ENCODE measurements around the gene NDUFC1.
A peak's percentile ranks its signal among the peaks of the same experiment; 100 is the strongest.

Gene NDUFC1

DNA sequence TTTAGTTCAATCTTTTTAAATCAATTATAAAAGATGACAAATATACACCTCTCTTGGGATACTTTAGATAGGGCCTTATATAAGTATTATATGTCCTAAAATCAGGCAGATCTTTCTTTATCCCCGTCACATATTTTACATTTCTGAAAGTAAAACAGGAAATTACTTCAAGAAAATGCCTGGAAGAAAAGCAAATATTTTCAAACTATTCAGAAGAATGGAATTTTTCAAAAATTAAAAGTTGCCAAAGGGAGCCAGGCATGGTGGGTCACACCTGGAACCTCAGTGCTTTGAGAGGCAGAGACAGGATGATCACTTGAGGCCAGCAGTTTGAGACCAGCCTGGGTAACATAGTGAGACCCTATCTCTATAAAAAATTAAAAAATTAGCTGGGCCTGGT is 56.7 kb downstream of the NDUFC1 start:
- Histone ChIP-seq H3K27ac (peak overlapping the region in 1 of 2 donors; percentile 38), H3K4me3 (no peak overlapping the region)
- TF ChIP-seq, protein P1, sequence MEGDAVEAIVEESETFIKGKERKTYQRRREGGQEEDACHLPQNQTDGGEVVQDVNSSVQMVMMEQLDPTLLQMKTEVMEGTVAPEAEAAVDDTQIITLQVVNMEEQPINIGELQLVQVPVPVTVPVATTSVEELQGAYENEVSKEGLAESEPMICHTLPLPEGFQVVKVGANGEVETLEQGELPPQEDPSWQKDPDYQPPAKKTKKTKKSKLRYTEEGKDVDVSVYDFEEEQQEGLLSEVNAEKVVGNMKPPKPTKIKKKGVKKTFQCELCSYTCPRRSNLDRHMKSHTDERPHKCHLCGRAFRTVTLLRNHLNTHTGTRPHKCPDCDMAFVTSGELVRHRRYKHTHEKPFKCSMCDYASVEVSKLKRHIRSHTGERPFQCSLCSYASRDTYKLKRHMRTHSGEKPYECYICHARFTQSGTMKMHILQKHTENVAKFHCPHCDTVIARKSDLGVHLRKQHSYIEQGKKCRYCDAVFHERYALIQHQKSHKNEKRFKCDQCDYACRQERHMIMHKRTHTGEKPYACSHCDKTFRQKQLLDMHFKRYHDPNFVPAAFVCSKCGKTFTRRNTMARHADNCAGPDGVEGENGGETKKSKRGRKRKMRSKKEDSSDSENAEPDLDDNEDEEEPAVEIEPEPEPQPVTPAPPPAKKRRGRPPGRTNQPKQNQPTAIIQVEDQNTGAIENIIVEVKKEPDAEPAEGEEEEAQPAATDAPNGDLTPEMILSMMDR (IDR thresholded peaks at IDR 0.05): no peak
- DNase-seq (ENCODE audit: low spot score): no peak

DNA sequence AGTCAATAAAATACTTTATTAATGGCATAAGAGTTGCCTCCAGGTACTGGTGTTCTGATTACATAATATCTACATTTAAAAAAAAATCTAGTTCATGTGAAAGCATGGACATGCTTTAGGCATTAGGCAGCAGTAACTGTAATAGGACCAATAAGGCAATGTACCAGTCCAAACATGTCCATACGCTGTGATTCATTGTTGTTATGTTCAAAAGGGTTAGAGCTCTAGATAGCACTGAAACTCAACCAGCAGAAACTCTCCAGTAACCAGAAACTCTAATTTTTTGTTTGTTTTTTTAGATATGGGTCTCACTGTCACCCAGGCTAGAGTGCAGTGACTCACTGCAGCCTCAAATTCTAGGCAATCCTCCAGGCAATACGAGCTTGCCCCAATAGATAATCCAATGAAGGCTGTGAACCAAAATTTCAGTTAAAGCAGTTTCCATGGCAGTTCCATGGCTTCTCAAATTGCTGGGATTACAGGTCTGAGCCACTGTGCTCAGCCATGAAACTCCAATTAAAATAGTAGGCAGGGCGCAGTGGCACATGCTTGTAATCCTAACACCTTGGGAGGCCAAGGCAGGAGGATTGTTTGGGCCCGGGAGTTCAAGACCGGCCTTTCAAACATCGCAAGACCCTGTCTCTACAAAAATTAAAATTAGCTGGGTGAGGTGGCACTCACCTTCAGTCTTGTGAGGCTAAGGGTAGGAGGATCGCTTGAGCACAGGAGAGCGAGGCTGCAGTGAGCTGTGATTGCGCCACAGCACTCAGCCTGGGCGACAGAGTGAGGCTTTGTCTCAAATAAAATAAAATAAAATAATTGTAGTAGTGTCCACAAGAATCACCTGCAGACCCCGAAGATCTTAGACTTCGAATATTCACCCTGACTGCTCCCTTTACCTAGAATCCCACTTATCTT is 58.6 kb downstream of the NDUFC1 start:
- no peak for DNase-seq (ENCODE audit: low spot score)
- H3K4me3 ChIP-seq: no peak overlapping the region
- peak overlapping the region; percentile 49 to 71 for H3K27ac ChIP-seq
- TF ChIP-seq, protein P1 (IDR thresholded peaks at IDR 0.05): no peak

DNA sequence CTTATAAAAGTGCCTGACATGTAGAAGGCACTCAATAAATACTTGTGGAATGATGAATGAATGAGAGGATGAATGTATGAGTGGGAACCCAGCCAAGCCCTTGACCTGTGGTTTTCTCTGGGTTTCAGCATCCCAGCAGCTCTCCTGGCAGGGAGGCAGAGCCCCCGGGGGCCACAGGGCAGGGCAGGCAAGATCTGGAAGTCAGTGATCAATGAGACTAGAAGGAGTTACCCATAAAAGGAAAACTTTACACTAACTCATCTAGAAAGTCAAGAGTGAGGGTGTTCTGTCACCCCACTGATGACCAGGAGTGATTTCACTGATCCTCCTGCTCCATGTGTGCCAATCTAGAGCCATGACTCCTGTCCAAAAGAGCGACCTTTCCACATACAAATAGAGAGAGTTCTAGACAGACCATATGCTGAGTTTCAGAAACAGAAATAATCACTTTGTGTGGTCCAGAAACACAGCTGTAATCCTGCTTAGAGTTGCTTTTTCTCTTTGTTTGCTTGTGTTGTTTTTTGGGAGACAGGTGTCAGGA is 59.7 kb downstream of the NDUFC1 start:
- DNase-seq (ENCODE audit: low spot score): no peak
- Histone ChIP-seq H3K4me3 (no peak overlapping the region), H3K27ac (peak overlapping the region in 1 of 2 donors; percentile 49)
- TF ChIP-seq, protein P1 (IDR thresholded peaks at IDR 0.05): no peak

DNA sequence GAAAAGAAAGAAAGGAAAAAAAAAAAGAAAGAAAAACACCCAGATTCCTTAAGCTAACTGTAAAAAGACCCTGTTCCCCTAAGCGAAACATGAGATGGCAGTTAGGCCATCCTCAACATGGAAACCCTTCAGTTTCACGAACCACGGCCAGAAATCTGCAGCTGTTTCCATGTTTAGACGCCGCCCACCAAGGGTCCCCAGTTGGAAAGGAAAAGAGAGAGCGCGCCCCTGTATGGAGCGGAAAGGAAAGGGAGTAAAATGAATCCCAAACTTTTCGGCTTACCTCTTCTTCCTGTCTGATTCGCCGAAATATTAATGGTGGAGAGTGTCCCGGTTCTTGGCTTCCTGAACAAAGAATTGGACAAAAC is 60.5 kb downstream of the NDUFC1 start:
- TF ChIP-seq, protein P1 (IDR thresholded peaks at IDR 0.05): no peak
- Histone ChIP-seq H3K4me3 (no peak overlapping the region), H3K27ac (no peak overlapping the region)
- no peak for DNase-seq (ENCODE audit: low spot score)

DNA sequence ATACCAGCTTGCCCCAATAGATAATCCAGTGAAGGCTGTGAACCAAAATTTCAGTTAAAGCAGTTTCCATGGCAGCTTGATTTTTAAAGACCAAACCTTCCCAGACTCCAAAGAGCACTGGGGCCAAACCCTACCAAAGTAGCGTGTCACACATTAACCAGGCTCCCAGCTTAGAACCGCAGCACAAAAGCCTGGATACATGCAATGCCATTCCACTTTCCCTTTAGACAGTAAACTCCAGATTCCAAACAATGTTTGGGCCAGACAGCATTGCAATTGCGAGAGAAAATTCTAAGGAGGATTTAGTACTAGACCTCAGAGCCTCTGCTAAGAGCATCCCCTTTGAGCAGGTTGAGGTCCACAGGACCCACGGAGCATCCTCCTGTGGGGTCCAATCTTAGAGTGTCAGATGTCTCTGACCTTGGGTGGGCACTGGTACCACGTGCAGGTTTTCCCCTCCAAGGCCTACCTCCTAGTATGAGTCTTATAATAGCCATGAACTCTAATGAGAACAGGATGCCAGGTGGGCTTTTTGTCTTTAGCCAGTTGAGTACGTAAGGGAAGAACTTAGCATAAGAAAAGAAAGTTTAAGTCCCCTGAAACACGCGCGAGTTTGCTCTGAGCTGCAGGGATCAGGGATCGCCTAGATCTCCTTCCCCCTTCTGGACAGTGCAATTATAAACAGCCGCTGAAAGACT is 61.0 kb downstream of the NDUFC1 start:
- TF ChIP-seq, protein P1 (IDR thresholded peaks at IDR 0.05): no peak
- no peak overlapping the region for H3K4me3 ChIP-seq
- H3K27ac ChIP-seq: no peak overlapping the region
- no peak for DNase-seq (ENCODE audit: low spot score)

Measured in coronary artery (tissue), 2 donors.